HT-29 (cell line): Measurements from ENCODE around the gene RPUSD1. TPM values are rescaled to one million over a fixed set of nuclear protein-coding genes. Genes with fewer than 3 reads are reported as not detected.
A peak's percentile ranks its signal among the peaks of the same experiment; 100 is the strongest.
"Not testable (repeated sequence)": the region's sequence is repeated elsewhere in the genome, so short reads cannot be mapped to it uniquely, and the experiment has no call there.

Source experiments
- DNase-seq: peaks from one replicate; pipeline ENCODE4 v3.0.0-alpha.2; 2015; ENCODE audit warnings: low spot score
- total RNA-seq: library from RNA; depleted of rRNA; stranded (reverse); fragments of >200 nt; shearing (Covaris generic); gene quantifications from 2 replicates; pipeline ENCODE4 v1.2.3, GENCODE V29; 2014

RPUSD1 gene
- total RNA-seq, 1 experiment from 2014 or later = 147 TPM

DNA sequence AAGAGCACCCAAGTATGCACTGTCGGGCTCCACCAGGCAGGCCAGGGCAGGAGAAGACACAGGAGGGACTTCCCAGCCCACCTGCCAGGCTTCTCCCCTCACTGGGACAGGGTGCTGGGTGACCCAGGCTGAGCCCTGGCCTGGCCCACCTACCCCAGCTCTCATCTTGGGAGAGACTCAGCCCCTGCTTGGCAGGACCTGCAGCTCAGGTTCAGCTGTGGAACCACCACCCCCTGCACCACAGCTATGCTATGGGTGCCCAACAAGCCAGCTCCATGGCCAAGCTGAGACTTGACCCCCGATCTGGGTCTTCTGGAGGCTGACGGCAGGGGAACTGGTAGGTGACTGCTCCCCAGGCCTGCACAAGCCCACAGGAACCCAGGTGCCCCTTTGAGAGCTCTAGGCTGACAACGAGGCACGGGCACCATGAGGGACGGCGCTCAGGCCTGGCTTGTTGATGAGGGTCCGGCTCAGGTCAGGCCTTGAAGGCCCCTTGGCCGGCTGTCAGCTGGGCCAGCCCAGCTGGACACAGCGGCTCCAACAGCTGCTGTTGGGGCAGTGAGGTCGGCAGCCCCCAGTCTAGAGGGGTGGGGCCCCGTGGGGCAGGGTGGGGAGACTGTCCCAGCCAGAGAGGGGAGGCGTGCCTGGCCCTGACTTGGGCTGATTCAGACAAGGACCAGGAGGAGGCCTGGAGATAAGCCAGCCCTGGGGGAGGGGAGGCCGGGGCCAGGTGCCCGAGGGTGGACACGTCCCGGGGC is 4.6 kb downstream of the RPUSD1 start:
- DNase-seq = no peak

DNA sequence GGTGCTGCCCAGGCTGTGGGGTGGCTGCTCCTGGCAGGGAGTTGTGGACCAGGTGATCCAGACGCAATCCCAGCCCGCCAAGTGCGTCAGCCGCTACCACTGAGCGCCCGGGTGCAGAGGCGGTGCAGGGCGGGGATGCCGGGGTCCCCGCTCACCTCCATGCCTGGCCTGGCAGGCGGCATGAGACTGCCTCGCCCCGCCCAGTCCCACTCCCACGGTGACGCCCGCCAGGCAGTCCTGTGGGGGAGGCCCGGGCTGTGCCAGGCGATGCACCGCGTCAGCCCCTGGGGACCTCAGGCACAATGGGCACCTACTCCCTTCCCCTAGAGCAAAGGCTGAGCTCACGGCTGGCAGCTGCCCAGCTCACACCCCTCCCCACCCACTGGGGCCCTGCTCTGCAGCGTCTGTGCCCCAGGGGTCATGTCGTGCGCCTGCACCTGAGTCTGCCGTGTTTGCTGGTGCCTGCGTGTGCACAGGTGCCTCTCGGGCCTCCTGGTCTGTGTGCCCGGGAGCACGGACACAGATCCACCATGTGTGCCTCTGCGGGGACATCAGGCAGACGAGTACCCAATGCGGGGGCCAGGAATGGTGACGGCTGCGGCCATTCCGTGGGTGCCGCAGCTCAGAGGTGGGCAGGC is 5.3 kb downstream of the RPUSD1 start:
- peak; percentile 45 for DNase-seq

DNA sequence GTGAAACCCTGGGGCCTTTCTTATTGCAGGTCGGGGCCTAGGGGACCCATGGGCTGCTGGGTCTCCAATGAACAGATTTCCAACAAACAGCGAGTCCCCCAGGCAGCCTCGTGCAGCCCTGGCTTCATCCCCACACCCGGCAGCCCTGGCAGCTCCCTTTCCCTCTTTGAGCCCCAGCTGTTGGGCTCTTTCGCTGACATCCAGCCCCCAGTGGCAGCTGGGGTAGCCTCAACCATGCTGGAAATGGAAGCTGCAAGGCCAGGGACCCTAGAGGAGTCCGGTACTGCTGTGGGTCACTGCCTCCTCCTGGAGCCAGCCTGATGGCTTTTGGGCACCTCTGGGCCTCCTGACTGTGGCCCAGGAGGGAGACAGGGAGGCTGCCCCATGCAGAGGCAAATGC is 5.9 kb downstream of the RPUSD1 start:
- no peak for DNase-seq

DNA sequence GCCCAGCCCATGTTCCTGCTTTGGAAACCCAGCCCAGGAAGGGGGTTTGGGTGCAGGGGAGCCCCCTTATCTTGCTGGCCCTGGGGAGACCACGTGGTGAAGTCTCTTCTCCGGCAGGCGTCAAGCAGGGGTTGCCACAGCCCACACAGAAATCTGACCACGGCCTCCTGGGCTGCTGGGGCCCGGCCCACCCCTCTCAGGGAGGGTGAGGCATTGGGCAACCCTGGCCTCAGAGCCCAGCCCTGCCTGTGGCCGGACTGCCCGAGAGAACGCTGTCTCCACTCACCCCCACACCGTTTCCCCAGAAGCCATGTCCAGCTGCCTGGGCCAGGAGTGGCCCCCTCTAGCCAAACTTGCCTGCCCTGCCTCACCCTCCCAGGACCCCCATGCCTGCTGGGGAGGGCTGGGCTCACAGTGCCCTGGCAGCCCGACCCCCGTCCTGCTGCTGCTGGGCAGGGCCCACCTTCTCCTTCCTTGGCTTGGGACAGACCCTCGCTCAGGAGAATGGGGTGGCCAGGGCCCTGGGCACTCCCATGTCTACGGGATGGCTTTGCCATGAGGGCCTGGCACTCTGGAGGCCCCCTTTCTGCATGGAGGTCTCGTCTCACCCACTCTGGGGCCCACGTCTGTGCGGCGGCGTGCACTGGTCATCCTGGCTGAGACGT is 6.7 kb downstream of the RPUSD1 start:
- no peak for DNase-seq

DNA sequence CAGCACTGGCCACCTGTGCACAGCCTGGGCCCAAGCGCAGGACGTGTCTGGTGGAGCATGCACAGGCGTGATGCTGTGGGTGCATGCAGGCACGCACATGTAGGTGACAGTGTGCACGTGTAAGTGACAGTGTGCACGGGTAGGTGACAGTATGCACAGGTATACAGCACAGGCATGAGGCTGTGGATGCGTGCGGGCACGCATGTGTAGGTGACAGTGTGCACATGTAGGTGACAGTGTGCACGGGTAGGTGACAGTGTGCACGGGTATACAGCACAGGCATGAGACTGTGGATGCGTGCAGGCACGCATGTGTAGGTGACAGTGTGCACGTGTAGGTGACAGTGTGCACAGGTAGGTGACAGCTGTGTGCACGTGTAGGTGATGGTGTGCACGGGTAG is 7.9 kb downstream of the RPUSD1 start:
- no peak for DNase-seq

DNA sequence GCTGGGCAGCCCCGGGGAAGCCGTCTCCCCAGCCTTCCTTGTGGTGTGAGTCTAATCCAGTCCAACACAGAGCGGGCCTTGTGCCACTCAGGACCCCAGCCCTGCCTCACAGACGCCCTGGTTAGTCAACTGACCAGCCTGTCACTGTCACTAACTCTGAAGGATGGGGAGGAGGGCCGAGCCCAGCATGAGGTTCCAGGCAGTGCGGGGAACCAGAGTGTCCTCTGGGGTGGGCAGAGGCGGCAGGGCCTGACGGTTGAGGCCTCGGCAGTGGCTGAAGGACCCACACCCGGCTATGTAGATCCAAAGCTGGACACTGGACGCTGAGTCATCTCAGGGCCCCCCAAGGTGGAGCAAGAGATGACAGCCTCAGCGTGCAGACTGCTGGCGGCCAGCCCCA is 8.6 kb downstream of the RPUSD1 start:
- no peak for DNase-seq

DNA sequence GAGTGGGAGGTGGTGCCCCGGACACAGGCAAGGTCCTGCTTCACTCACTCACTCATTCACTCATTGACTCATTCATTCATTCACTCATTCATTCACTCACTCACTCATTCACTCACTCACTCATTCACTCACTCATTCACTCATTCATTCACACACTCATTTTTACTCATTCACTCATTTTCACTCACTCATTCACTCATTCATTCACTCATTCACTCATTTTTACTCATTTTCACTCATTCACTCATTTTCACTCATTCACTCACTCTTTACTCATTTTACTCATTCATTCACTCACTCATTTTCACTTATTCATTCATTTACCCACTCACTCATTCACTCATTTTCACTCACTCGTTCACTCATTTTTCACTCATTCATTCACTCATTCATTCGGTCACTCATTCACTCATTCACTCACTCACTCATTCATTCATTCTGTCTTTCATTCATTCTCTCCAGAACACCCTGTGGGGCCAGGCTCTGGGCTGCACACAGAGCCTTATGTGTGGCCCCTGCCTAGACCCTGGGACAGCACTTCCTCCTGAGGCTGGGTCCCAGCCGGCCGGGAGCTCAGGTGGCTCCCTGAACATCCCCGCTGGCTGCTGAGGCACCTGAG is 9.2 kb downstream of the RPUSD1 start:
- DNase-seq = no peak

DNA sequence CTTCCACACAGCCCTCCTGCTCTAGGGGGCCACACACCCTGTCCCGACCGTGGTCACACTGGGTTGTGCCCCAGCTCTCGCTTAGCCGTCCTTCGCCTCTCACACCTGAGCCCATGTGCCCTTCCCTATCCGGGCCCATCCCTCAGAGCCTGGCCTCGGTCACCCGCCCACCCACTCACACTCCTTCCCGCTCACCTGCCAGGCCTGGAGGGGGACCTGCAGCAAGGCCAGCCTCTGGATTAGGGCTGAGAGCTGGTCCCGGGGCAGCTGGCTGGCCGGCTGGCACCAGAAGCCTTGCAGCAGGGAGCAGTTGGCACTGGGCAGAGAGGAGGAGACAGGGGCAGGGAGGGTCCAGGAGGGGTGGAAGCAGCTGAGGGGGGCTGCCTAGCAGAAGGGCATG is 9.7 kb downstream of the RPUSD1 start:
- DNase-seq = no peak

DNA sequence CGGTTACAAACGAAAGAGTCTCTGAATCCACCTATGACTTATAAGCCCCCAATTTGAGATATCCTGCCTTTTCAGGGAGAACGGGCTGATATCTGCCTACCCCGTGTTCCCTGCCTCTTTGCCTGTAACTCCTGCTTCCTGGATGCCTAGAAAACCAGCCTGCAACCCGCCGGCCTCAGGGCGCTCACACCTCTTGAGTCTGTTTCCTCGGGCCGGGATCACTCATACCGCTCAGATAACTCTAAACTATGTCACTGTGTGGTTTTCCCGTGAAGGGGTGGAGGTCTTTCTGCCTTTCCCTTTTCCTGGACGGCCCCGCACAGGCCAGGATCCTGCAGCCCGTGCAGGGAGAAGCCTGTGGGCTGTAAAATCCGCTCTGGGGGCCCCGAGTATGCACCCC is 10.4 kb downstream of the RPUSD1 start:
- no peak for DNase-seq

DNA sequence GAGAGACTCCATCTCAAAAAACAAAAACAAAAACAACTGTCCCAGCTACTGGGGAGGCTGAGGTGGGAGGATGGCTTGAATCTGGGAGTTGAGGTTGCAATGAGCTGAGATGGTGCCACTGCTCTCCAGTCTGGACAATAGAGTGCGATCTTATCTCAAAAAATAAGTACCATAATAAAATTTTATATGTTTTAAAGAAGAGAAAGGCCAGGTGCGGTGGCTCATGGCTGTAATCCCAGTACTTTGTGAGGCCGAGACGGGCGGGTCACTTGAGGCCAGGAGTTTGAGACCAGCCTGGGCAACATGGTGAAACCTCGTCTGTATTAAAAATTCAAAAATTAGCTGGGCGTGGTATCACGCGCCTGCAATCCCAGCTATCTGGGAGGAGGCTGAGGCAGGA is 11.4 kb downstream of the RPUSD1 start:
- no peak for DNase-seq

DNA sequence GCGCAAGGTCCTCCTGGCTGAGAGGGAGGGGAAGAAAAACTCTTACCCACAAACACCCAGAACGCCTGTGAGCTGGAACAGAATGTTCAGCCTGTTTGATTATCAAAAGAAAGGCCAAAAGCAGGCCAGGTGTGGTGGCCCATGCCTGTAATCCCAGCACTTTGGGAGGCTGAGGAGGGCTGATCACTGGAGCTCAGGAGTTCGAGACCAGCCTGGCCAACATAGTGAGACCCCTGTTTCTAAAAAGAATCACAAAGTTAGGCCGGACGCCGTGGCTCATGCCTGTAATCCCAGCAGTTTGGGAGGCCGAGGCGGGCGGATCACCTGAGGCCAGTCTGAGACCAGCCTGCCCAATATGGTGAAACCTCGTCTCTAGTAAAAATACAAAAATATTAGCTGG is 11.9 kb downstream of the RPUSD1 start:
- DNase-seq = not testable (repeated sequence)

DNA sequence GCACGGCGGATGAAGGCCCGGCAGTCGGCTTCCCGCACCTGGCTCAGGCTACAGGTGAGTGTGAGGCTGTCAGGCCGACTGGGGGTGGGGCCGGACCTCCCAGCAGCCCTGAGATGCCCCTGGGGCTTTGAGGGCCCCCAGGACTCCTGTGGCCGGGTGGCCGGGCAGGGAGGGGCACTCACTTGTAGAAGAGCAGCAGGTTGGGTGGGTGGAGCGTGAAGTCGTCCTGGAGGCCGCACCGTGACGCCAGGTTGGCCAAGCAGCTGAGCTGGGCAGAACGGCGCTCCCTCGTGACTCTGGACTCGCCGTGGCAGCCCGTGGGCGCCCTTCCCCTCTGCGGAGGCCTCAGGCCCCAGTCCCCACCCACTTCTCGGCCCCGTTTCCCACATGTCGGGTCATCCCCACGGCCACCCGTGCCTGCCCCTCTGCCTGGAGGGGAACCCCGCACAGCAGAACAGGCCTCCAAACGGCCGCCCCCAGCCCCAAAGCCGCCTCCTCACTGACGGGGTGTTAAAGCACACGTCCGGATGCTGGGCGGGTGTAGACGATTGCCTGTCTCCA is 12.9 kb downstream of the RPUSD1 start:
- no peak for DNase-seq

DNA sequence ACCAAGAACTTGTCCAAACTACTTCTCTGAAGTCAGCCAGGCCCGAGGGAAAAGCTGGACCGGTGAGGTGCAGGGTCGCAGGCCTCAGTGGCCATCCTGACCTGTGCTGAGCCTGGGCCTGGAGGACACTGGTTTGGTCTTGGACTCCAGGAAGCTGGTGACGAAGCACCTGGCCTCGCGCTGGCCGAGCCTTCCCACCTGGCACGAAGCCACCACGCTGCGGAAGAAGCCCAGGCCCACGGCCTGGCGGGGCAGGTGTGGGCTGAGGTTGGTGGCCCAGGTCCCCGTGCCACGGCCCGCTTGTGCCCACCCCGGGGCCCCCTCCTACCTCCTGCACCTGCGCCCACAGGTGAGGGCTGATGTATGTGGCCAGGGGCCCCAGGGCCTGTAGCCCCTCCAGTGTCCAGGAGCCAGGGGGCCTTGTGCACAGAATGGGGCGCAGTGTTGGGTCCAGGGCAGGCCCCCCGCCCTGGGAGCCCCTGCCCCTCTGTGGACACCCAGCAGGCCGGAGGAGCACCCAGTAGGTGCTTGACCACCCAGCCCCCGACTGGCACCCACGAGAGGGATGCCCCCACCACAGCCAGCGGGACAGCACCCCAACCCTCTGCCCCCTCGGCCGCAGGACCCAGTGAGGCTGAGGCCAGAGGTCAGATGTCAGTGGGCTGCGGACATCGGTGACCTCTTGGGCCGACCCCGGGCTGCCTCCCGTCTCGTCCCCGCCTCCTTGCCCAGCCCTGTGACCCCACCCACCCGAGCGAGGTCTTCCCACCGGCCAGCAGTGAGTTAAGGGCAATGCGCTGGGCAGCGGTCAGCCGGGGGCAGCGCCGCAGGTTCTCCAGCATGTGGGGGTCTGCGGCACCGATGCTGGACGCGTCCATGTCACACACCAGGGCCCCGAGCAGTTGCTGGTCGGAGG is 13.8 kb downstream of the RPUSD1 start:
- no peak for DNase-seq

DNA sequence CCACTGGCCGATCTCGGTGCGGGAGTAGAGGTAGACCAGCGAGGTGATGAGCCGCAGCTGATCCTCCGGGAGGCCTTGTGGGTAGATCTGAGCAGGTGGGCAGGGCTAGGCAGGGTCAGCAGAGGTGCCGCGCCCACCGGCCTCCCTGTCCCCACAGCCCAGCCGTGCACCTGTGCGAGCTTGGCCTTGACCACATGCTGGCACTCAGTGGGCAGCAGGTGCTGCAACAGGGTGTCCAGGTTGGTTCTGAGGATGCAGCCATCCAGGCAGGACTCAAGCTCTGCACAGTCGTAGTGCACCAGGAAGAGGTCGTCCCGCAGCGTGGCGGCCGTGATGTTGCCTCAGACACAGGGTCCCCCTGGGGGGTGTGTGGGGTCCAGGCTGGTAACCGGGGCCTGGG is 15.2 kb downstream of the RPUSD1 start:
- DNase-seq = no peak

DNA sequence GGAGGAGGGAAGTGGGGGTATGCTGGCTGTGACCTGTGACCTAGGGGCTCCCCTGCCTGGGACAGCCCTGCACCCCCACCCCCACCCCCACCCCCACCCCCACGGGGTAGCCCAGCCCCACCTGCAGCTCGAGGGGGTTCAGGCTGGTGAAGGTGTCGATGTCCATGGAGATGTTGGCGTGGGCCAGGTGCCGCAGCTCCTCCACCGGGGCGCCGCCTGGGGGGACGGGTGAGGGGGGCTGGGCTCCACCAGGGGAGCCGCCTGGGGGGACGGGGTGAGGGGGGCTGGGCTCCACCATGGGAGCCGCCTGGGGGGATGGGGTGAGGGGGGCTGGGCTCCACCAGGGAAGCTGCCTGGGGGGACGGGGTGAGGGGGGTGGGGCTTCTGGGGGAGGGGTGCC is 17.8 kb downstream of the RPUSD1 start:
- no peak for DNase-seq

DNA sequence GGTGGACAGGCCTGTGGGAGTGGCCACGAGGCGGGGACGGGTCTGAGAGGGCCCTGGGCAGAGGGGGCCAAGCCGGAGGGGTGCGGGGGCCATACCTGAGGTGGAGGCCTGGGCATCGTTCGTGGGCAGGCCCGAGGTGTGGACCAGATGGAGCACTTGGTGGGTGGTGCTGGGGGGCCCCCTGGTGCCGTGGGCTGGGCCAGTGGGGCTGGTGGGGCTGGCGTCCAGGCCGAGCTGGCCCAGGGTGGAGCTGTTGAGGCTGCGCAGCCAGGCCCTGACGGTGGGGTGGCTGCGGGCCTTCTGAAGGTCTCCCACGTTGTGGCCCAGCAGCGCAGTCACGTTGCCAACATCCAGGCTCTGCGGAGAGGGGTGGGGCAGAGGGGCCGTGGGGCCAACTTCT is 18.2 kb downstream of the RPUSD1 start:
- DNase-seq = no peak

DNA sequence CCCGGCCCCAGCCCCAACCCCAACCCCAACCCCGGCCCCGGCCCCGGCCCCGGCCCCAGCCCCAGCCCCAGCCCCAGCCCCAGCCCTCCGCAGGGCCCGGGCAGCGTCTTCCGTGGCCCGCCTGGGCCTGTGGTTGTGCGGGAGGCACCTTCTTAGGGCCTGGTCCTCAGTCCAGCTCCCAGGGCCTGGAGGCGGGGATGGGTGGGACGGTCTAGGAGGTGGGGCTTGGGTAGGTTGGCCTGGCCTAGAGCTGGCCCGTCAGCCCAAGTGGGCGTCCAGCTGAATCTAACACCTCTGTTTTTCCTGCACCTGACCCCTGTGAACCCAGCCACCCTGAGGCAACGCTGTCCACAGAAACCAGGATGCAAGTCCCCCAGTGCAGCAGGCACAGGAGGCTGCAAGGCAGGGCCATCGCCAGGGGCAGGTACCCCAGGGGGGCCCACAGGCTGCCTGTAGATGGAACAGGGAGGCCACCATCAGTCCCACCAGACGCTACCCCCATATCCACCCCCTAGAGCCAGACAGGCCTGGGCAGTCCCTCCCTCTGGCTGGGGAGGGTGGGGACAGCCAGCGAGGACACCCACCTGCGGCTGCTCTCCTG is 18.9 kb downstream of the RPUSD1 start:
- no peak for DNase-seq

DNA sequence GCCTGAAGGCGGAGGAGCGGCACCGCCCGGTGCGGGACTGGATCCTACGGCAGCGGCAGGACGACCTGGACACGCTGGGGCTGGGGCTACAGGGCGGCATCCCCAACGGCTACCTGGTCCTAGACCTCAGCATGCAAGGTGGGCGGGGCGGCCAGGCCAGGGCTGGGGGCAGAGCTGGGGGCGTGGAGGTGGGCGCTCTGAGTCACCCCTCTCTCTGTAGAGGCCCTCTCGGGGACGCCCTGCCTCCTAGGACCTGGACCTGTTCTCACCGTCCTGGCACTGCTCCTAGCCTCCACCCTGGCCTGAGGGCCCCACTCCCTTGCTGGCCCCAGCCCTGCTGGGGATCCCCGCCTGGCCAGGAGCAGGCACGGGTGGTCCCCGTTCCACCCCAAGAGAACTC is 19.8 kb downstream of the RPUSD1 start:
- DNase-seq = no peak

DNA sequence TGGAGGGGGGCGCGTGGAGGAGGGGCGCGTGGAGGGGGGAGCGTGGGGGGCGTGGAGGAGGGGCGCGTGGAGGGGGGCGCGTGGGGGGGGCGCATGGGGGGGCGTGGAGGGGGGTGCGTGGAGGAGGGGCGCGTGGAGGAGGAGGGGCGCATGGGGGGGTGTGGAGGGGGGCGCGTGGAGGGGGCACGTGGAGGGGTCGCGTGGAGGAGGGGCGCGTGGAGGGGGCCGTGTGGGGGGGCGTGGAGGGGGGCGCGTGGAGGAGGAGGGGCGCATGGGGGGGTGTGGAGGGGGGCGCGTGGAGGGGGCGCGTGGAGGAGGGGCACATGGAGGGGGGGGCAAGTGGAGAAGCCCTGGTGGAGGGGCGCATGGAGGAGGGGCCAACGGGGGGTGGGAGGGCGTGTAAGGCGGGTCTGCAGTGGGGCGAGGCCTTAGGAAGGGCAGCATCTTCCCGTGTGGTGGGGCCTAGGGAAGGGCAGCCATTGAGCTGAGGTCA is 20.4 kb downstream of the RPUSD1 start:
- no peak for DNase-seq

DNA sequence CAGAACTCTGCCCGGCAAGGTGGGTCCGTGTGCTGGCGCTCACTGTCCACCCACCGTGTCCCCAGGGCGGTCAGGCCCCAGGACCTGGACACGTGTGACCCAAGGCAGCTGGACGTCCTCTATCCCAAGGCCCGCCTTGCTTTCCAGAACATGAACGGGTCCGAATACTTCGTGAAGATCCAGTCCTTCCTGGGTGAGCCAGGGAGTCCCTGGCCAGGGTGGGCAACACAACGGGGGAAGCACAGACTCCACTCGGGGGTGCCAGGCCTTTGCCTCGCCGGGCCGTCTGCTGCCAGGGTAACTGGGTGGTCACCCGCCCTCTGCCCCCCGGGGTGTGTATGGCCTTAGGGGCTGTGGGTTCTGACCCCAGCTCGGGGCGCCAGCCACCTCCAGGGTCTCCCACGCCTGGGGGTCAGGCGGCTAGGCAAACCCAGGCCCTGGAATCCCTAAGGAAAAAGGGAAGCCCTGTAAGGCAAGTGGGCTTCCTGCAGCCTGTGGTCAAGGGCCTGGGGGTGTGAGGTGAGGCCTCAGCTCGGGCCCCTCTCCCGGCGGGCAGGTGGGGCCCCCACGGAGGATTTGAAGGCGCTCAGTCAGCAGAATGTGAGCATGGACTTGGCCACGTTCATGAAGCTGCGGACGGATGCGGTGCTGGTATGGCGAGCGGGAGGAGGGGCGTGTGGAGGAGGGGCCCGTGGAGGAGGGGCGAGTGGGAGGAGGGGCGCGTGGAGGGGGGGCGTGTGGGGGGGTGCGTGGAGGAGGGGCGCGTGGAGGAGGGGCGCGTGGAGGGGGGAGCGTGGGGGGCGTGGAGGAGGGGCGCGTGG is 21.2 kb downstream of the RPUSD1 start:
- no peak for DNase-seq
